Fibroblast of skin of abdomen (primary cell): ENCODE results near the gene KARS1.
A peak's percentile ranks its signal among the peaks of the same experiment; 100 is the strongest.

Experiments used
- DNase-seq: peaks from one replicate; pipeline ENCODE4 v3.0.0-alpha.2; 2013

Gene KARS1

DNA sequence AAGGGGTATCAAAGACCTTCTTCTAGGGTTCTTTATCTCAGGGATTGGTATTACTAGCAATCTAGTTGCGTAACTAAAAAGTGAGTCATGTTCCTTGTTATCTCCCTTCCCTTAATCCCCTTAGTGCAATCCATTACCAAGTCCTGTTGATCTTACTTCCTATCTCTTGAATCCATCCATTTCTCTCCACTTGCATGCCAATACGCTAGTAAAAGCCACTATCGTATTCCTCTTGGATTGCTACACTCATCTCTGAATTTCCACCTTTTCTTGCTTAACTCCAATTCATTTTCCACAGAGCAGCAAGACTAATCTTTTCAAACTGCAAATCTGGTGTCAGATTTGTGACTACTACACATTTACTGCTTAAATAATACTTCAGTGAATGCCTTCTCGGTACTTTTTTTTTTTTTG, 22.5 kb downstream of the KARS1 start:
- peak; percentile 24 for DNase-seq

DNA sequence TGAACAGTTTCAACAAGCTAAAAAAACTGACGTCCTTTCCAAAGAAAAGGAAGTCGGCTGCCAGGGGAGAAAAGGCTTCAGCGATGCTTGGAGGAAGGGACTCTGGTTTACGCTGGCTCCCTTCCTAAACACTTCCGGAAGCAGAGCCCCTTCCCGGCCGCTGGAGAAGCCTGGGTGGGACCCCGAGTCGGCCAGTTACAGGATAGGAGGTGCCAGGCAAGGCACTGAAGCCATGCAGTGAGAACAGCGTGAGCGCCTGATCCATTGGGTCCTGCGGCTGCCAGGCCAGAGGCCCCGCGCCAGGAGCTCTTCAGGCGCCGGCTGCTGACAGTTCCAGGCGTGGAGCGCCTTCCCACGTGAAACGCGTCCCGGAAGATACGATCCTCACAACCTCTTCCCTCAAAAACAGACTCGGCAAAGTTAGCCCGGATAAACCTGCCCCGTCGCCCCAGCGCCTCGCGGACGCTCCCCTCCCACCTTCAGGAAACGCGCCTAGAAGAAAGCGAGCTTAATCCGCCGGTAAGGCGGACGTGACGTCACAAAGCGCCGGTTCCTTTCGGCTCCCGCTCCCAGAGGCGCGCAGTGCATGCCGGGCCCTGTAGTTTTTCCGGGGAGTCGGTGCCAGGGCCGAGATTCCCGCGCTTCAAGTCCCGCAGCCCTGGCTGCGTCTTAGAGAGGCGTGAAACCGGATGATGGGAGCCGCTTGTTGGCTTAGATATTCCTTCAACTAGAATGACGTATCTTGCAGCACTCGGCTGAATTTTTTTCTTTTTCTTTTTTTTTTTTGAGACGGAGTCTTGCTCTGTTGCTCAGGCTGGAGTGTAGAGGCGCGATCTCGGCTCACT, 24.5 kb downstream of the KARS1 start, which contains the start of gene ADAT1:
ADAT1 (minus strand) TSS at position 521 of the 845 bp plus-strand sequence. CDS start 2,482 bp downstream, outside the sequence.
- DNase-seq, result peak; percentile 98

DNA sequence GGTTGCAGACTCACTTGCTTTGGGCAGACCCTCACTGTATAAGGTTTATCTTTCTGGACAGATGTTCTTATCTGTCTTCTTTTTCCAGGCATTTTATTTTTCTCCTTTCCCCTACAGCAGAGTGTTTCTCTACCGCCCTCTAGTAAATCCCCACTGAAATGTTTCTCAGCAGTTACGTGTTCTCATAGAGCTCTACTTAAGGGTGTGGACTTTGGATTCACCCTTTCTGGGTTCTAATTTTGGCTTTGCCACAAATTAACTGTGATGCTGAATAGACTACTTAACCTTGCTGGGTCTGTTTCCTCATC, 26.3 kb downstream of the KARS1 start:
- peak; percentile 25 for DNase-seq

GRCh38 chr16:75620326-75621169, 26.9 kb downstream of the KARS1 start:
- no peak for DNase-seq

GRCh38 chr16:75618780-75619179, 28.7 kb downstream of the KARS1 start:
- no peak for DNase-seq

- no peak for DNase-seq
These were observed 30.3 kb downstream of the KARS1 start for GRCh38 chr16:75617121-75617520.

- DNase-seq, result no peak
These were observed 30.9 kb downstream of the KARS1 start for GRCh38 chr16:75616521-75617010.

- DNase-seq, result no peak
These were observed 31.8 kb downstream of the KARS1 start for GRCh38 chr16:75615619-75616018.

DNA sequence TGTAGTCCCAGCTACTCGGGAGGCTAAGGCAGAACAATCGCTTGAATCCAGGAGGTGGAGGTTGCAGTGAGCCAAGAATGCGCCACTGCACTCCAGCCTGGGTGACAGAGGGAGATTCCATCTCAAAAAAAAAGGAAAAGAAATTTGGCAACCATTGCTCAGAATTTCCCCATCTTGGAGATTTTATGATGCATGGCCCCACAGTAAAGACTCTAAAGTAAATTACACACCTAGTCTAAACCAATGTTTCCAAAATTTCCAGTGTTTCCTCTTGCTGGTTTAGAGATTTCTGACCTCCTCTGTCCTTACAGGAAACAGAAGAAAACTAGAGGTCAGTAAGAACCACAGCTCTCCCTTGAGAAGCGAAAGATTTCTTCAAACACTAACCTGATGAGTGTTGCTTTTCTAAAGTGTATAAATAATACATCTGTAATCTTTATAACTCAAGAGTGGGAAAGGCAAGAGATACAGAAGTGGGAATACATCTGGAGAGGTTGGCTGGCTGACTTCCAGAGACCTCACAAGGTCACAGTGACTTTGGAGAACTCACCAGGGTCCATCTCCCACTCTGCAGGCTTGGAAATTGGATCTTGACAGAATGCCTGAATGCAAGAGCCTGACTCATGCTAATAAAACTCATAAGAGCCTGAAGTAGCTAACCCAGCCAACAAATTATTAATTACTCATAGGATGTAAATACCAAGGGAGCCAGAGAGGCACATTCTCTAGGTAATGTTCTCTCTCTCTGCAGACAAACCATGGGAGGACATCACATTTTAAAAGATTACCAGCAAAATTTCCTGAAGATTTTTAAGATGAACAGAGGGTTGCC, 33.2 kb downstream of the KARS1 start:
- DNase-seq, result peak; percentile 64

- DNase-seq, result no peak
These were observed 41.0 kb downstream of the KARS1 start for GRCh38 chr16:75606507-75606906.

- no peak for DNase-seq
These were observed 44.2 kb downstream of the KARS1 start for GRCh38 chr16:75603241-75603640.

DNA sequence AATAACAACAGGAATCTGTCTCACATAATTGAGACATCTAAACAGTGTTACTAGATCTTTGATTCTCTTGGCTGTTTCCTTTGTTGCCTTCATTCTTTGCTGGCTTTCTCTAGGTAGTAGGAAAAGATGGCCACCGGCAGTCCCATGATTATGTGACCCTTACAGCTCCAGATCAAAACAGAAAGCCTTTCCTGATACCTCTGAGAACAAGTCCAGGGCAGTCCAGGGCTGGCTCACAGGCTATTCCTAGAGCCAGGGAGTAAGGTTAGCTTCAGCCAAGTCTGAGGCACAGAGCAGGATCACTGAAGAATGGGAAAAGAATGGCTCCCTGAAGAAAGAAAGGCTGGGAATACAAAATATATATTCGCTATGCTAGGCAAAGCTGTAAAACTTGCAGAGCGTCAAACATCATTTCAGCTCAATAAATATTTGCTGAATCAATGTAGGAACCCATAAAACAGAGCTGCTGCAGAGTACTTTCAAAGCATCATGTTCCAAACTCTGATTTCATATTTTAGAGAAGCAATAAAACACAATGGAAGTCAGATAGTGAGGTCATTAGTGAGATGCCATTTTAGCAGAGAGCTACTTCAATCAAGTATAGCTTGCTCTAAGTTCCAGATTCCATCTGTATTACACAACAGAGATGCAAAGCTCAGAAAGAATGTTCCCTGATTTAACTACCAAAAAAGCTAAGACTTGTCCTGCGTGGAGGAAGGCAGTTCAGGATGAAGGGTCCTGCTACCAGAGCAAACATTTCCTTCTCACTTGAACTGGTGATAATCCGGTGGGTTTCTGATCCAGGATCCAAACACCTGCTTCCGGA, 47.8 kb downstream of the KARS1 start:
- DNase-seq, result no peak

DNA sequence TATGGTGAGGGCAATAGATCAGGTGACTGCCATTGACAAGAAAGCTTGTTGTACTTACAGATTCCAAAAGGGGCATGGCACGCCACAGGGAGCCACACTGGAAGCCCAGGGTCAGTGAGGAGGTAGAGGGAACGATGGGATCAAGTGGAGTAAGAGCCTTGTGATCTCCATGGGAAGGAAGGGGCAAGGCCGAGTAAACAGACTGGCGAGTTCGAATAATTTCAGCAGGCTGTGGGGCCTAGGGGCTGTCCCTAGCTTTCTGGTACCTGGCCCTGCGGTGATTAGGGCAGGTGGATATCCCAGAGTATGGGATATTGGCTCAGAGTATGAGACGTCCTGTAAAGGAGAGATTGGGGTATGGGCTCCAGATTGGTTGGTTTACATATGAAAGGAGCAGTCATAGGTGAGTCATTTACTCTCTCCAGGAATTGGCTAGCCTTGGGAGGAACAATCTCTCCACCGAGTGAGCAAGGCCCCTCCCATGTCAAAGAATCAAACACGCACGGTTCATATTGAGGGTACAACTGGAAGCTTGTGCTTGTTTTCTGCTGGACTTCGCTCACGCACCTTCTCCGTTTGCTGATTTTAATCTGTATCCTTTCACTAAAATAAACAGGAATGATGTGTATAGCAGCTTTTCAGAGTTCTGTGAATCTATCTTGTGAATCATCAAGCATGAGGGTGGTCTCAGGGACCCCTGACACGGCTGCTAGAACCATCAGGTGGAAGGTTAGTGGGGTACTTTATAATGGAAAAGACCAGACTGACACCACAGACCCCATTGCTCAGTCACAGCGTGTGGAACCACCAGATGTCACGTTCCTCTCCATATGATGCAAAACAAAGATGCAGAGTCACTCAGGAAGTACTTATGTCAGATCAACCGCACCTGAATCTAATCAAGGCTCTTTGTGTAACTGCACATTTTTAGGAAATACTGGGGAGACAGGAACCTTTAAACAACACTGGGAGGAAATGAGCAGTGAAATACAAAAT, 53.3 kb downstream of the KARS1 start:
- DNase-seq, result peak; percentile 80

DNA sequence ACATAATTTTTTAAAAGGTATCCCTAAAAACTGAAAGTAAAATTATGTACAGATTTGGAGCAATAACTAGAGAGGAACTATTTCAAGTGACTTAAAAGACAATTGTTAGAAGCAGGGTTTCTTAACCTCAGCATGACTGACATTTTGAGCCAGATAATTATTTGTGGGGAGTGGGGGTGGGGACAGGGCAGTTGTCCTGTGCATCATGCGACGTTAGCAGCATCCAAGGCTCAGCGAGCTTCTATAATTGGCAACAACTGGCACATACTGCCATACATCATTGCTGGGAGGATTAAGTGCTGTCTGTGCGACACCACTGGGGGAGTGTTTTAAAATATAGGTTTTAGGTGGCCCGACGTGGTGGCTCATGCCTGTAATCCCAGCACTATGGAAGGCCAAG, 54.2 kb downstream of the KARS1 start:
- DNase-seq, result no peak

DNA sequence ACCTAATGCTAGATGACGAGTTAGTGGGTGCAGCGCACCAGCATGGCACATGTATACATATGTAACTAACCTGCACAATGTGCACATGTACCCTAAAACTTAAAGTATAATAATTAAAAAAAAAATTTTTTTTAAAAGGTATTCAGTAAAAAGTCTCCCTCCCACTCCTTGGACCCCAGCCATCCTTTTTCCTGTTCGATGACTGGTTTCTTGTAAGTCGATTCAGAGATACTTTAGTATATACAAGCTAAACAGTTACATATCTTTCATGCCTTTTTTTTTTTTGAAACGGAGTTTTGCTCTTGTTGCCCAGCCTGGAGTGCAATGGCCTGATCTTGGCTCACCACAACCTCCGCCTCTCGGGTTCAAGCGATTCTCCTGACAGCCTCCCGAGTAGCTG, 55.5 kb downstream of the KARS1 start:
- peak; percentile 22 for DNase-seq

- peak; percentile 73 for DNase-seq
These were observed 56.3 kb downstream of the KARS1 start for GRCh38 chr16:75590920-75591843.

DNA sequence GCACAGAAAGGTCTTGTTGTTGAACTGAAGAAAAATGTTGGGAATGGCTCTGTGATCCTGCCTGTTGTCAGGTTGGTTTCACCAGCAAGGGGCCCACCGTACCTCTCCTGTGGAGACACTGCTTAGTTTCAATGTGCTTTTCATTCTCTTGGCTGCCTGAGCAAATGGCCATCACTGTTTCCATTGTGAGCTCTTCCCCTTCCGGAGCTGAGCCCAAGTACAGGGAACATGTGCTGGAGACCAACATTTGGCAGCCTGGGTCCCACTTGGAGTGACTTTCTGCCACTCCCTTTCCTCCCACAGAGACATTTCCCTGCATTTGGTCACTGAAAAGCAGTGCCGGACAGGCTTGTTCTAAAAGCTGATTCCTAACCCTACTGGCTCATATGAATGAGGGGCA, 58.2 kb downstream of the KARS1 start:
- no peak for DNase-seq

DNA sequence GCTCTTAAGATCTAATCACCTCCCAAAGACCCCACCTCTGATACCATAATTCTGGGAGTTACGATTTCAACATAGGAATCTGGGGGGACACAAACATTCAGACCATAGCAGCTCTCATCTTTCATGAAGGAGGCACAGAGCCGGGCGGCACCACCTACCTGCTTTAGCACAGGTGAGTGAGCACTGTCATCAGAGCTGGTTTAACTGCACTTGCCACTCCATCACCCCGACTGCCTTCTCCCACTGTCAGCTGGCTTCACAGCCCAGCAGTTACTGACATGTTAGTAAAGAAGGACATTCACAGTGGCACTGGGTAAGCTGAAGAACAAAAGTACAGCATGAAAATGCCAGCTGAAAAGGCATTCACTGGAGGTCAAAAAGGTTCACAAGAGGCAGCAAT, 58.7 kb downstream of the KARS1 start:
- no peak for DNase-seq

DNA sequence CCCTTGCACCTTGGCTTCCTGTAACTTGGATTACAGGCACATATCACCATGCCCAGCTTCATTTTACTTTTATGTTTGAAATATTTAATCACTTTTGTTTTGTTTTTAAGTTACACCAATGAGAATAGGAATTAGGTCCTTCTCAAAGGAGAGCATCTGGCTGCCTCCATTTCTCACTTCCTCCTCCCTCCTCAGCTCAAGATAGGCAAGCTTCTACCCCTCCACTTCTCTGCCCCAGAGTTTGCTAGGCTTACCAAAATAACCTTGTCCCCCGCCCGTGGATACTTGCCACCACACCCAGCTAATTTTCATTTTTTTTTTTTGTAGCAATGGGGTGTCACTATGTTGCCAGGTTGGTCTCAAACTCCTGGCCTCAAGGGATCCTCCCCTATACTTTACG, 63.4 kb downstream of the KARS1 start:
- DNase-seq, result no peak
